Coronary artery (tissue), 2 donors: ENCODE results near the gene NPHP4.

Experiments
- DNase-seq: peaks from one replicate; pipeline ENCODE4 v3.0.0-alpha.2; 2017; ENCODE audit warnings: low spot score
- H3K27ac ChIP-seq, 2 donors: fragments of 200-600 bp; sonication (generic); one replicate each; pipeline ENCODE4 v1.5.1; 2016 to 2019
- H3K4me3 ChIP-seq: fragments of 200-600 bp; sonication (generic); 2 replicates; pipeline ENCODE4 v1.5.1; 2016; ENCODE audit warnings: mild to moderate bottlenecking, moderate library complexity
- TF ChIP-seq, protein P1 (sequence below): fragments of 200-600 bp; sonication (generic); IDR thresholded peaks from one replicate; pipeline ENCODE4 v1.5.1; 2019; ENCODE audit warnings: antibody characterized with exemption

The NPHP4 gene

DNA sequence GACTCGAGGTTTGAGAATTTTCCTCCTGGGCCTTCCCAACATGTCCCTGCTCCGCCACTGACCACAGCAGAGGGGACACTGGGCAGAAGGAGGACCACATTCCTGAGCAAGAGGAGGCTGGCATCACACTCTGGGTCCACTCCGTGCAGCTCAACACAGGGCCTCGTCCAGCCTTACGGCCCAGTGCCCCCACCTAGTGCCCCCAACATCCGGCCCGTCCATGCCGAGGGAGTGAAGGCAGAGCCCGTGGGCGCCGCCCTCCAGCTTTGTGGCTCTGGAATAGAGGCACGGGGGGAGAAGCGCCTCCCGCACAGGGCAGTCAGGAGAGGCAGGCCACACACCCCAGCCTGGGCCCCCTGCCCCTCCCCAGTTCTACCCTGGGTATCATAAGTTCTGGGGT is 158.3 kb downstream of the NPHP4 start:
- no peak overlapping the region for H3K4me3 ChIP-seq
- DNase-seq = no peak
- TF ChIP-seq, protein P1, sequence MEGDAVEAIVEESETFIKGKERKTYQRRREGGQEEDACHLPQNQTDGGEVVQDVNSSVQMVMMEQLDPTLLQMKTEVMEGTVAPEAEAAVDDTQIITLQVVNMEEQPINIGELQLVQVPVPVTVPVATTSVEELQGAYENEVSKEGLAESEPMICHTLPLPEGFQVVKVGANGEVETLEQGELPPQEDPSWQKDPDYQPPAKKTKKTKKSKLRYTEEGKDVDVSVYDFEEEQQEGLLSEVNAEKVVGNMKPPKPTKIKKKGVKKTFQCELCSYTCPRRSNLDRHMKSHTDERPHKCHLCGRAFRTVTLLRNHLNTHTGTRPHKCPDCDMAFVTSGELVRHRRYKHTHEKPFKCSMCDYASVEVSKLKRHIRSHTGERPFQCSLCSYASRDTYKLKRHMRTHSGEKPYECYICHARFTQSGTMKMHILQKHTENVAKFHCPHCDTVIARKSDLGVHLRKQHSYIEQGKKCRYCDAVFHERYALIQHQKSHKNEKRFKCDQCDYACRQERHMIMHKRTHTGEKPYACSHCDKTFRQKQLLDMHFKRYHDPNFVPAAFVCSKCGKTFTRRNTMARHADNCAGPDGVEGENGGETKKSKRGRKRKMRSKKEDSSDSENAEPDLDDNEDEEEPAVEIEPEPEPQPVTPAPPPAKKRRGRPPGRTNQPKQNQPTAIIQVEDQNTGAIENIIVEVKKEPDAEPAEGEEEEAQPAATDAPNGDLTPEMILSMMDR = no peak

GRCh38 chr1:5832916-5833895 is 159.0 kb downstream of the NPHP4 start:
- Histone ChIP-seq H3K27ac (no peak overlapping the region), H3K4me3 (no peak overlapping the region)
- TF ChIP-seq, protein P1 = no peak
- no peak for DNase-seq

More for the DNA sequence above, 158.3 kb downstream of the NPHP4 start:
- no peak overlapping the region for H3K27ac ChIP-seq

DNA sequence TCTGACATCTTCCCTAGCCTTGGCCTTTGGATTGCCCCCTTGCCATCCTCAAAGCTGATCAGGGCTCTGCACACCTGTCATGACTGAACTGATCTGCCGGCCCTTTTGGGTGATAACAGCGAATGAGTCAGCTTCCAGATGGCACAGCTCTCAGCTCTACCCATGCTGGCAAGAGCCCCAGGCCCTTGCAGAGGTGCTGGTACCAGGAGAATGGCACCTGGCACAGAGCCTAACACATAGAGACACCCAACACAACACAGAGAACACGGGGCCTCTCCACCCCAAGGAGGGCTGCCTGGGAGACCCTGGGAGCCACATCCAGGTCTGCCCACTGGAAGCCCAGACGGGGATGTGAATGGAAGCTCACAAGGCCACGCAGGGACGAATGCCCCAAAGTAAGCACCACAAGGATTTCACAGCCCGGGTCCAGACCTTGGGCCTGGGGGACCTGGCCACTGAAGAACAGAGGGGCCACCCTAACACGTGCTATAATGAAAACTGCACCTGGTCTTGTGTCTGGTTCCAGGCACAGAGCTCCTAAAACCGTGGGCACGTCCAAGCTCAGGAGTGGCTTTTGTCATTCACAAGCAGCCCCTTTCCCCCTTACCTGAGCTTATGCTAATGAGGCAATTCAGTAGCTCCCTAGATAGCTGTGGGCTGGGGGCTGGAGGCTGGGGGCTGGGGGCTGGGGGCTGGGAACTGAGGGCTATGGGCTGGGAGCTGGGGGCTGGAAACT is 160.5 kb downstream of the NPHP4 start:
- Histone ChIP-seq H3K4me3 (no peak overlapping the region), H3K27ac (no peak overlapping the region)
- DNase-seq = no peak
- TF ChIP-seq, protein P1 = no peak

GRCh38 chr1:5830771-5831599 is 161.2 kb downstream of the NPHP4 start:
- no peak overlapping the region for H3K4me3 ChIP-seq
- DNase-seq = no peak
- no peak overlapping the region for H3K27ac ChIP-seq
- TF ChIP-seq, protein P1 = no peak

DNA sequence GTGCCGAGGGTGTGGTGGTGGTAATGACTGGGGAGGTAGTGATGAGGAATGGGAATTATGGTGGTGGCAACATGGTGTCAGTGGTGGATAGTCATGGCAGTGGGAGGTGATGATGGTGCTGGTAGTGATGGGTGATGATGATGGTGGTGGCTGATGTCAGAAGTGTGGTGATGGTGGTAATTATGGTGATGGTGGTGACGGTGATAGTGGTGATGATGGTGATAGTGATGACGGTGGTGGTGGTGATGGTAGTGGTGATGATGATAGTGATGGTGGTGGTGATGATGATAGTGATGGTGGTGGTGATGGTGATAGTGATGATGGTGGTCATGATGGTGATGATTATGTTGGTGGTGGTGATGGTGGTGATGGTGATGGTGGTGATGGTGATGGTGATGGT is 162.8 kb downstream of the NPHP4 start:
- Histone ChIP-seq H3K4me3 (no peak overlapping the region), H3K27ac (no peak overlapping the region)
- no peak for DNase-seq
- TF ChIP-seq, protein P1 = no peak

GRCh38 chr1:5828308-5828935 is 163.8 kb downstream of the NPHP4 start:
- Histone ChIP-seq H3K4me3 (no peak overlapping the region), H3K27ac (no peak overlapping the region)
- no peak for DNase-seq
- TF ChIP-seq, protein P1 = no peak
